SK-N-SH (cell line): ENCODE measurements around the gene EMILIN2. TPM values are rescaled to one million over a fixed set of nuclear protein-coding genes. Genes with fewer than 3 reads are reported as not detected.

Experiments used
- CTCF ChIA-PET: fragments of 300-600, 350-600 bp; formaldehyde crosslinking; extraction: SDS; loops from one replicate; lab custom pipeline; 2021; lab: Yijun Ruan, JAX
- POLR2A ChIA-PET: fragments of 350-600 bp; sonication (Branson Sonifier 250); formaldehyde crosslinking; extraction: SDS; loops from one replicate; lab custom pipeline; 2020; ENCODE audit warnings: antibody characterized with exemption, inconsistent platforms; lab: Yijun Ruan, JAX
- DNase-seq: peaks from one replicate; pipeline ENCODE4 v3.0.0; 2012
- H2AFZ ChIP-seq: fragments of 200-600 bp; sonication (generic); 2 replicates; pipeline ENCODE4 v1.8.1; 2016; ENCODE audit warnings: antibody characterized with exemption, mild to moderate bottlenecking, low read depth
- H3F3A ChIP-seq: fragments of 200-600 bp; sonication (generic); replicated peaks from 2 replicates; pipeline ENCODE3; 2016; ENCODE audit warnings: antibody characterized with exemption, mild to moderate bottlenecking; ENCODE audit not compliant: insufficient read depth
- H3K27ac ChIP-seq, 2 experiments: fragments of 200-500 bp in 1 of 2; fragments of 200-600 bp in 1 of 2; sonication (Bioruptor generic) in 1 of 2; sonication (generic), shearing (Covaris generic) in 1 of 2; 2 replicates each; pipeline versions ENCODE4 v1.5.1 to v1.6.1; 2014 to 2016; ENCODE audit warnings: low read depth in 2 of 2, inconsistent platforms in 1 of 2, low read length in 1 of 2, mild to moderate bottlenecking in 1 of 2, mixed read lengths in 1 of 2
- H3K27me3 ChIP-seq: fragments of 200-600 bp; sonication (generic), shearing (Covaris generic); 2 replicates; pipeline ENCODE4 v1.6.1; 2016; ENCODE audit warnings: mixed run types; ENCODE audit not compliant: insufficient read depth
- H3K36me3 ChIP-seq, 2 experiments: fragments of 200-500 bp in 1 of 2; fragments of 200-600 bp in 1 of 2; sonication (Bioruptor generic) in 1 of 2; sonication (generic) in 1 of 2; replicated peaks in 1 of 2; 2 replicates each; pipeline versions ENCODE3 to v1.5.1; 2014 to 2016; ENCODE audit warnings: low read length in 1 of 2, mild to moderate bottlenecking in 1 of 2; ENCODE audit not compliant: insufficient read depth in 2 of 2, control insufficient read depth in 1 of 2
- H3K4me1 ChIP-seq, 2 experiments: fragments of 200-500 bp in 1 of 2; fragments of 200-600 bp in 1 of 2; sonication (Bioruptor generic) in 1 of 2; sonication (generic), shearing (Covaris generic) in 1 of 2; 2 replicates each; pipeline versions ENCODE4 v1.5.1 to v1.6.1; 2014 to 2016; ENCODE audit warnings: low read depth in 1 of 2, low read length in 1 of 2, mixed run types in 1 of 2; ENCODE audit not compliant: insufficient read depth in 2 of 2, control insufficient read depth in 1 of 2
- H3K4me2 ChIP-seq: fragments of 200-600 bp; sonication (generic), shearing (Covaris generic); 2 replicates; pipeline ENCODE4 v1.6.1; 2017; ENCODE audit warnings: mixed run types
- H3K4me3 ChIP-seq, 2 experiments: fragments of 200-500 bp in 1 of 2; fragments of 200-600 bp in 1 of 2; sonication (Bioruptor generic) in 1 of 2; sonication (generic), shearing (Covaris generic) in 1 of 2; 2 replicates each; pipeline versions ENCODE4 v1.5.1 to v1.8.1; 2014 to 2016; ENCODE audit warnings: low read depth in 2 of 2, inconsistent platforms in 1 of 2, low read length in 1 of 2, mild to moderate bottlenecking in 1 of 2, mixed read lengths in 1 of 2, moderate library complexity in 1 of 2
- H3K79me2 ChIP-seq: fragments of 200-600 bp; sonication (generic); 2 replicates; pipeline ENCODE4 v1.8.1; 2017; ENCODE audit warnings: mild to moderate bottlenecking; ENCODE audit not compliant: insufficient read depth
- H3K9ac ChIP-seq: fragments of 200-600 bp; sonication (generic); 2 replicates; pipeline ENCODE4 v1.6.1; 2017; ENCODE audit warnings: mixed run types
- H3K9me2 ChIP-seq: fragments of 200-600 bp; sonication (generic); 2 replicates; pipeline ENCODE4 v1.6.1; 2017; ENCODE audit warnings: mixed run types
- H3K9me3 ChIP-seq: fragments of 200-600 bp; sonication (generic); 2 replicates; pipeline ENCODE4 v1.6.1; 2017; ENCODE audit warnings: mixed run types, mild to moderate bottlenecking, moderate library complexity
- H4K20me1 ChIP-seq: fragments of 200-600 bp; sonication (generic); 2 replicates; pipeline ENCODE4 v1.6.1; 2017; ENCODE audit warnings: mild to moderate bottlenecking, mixed run types; ENCODE audit not compliant: insufficient read depth
- EP300 ChIP-seq, 2 experiments: IDR thresholded peaks; 2 replicates each; pipeline versions ENCODE4 v1.4.0 to v1.6.1; 2012; ENCODE audit warnings: borderline replicate concordance in 1 of 2, low read depth in 1 of 2, low read length in 1 of 2
- FOXM1 ChIP-seq: IDR thresholded peaks from 2 replicates; pipeline ENCODE4 v1.4.0; 2012; ENCODE audit warnings: low read depth, mild to moderate bottlenecking
- GATA2 ChIP-seq: sonication (generic); formaldehyde crosslinking; IDR thresholded peaks from 2 replicates; pipeline ENCODE4 v1.5.0; 2020; ENCODE audit warnings: mild to moderate bottlenecking, missing genetic modification reagents
- MXI1 ChIP-seq: IDR thresholded peaks from 2 replicates; pipeline ENCODE4 v1.6.1; 2012; ENCODE audit warnings: mild to moderate bottlenecking, low read depth, low read length, improper control_type of control experiment
- POLR2AphosphoS5 ChIP-seq: IDR thresholded peaks from 2 replicates; pipeline ENCODE4 v1.6.1; 2012; ENCODE audit warnings: low read depth, low read length
- RAD21 ChIP-seq: IDR thresholded peaks from 2 replicates; pipeline ENCODE4 v1.6.1; 2012; ENCODE audit warnings: mild to moderate bottlenecking, low read length
- RXRA ChIP-seq: IDR thresholded peaks from 2 replicates; pipeline ENCODE4 v1.4.0; 2012; ENCODE audit warnings: low read depth, mild to moderate bottlenecking, borderline replicate concordance
- SIN3A ChIP-seq: IDR thresholded peaks from 2 replicates; pipeline ENCODE4 v1.6.1; 2012; ENCODE audit warnings: low read depth, mild to moderate bottlenecking, low read length, moderate library complexity, borderline replicate concordance
- SMC3 ChIP-seq: IDR thresholded peaks from 2 replicates; pipeline ENCODE4 v1.6.1; 2012; ENCODE audit warnings: low read depth, low read length, improper control_type of control experiment
- TAF1 ChIP-seq: IDR thresholded peaks from 2 replicates; pipeline ENCODE4 v1.6.1; 2012; ENCODE audit warnings: low read depth, mild to moderate bottlenecking, low read length, moderate library complexity, borderline replicate concordance
- TEAD4 ChIP-seq: IDR thresholded peaks from 2 replicates; pipeline ENCODE4 v1.4.0; 2012; ENCODE audit warnings: mild to moderate bottlenecking, borderline replicate concordance; ENCODE audit not compliant: insufficient read depth
- WGBS: methylation state at CpG from one replicate; pipeline ENCODE4 v1.1.6; 2017; ENCODE audit warnings: low lambda C conversion rate; 5-methylcytosine and 5-hydroxymethylcytosine counted together
- polyA plus RNA-seq, 3 experiments: library from polyadenylated mRNA; depleted of rRNA; stranded (reverse); fragments of >200 nt; gene quantifications; 2 replicates each; pipeline ENCODE4 v1.2.3, GENCODE V29; 2012
- TF ChIP-seq, protein P1 (sequence below): IDR thresholded peaks from 2 replicates; pipeline ENCODE4 v1.4.0; 2012; ENCODE audit warnings: low read depth
- TF ChIP-seq, protein P2 (sequence below): fragments of 150-350 bp; IDR thresholded peaks from 2 replicates; pipeline ENCODE4 v1.6.1; 2017; ENCODE audit warnings: antibody characterized with exemption, low read length, low read depth, borderline replicate concordance
- TF ChIP-seq, protein P3 (sequence below): IDR thresholded peaks from 2 replicates; pipeline ENCODE4 v1.4.0; 2012; ENCODE audit warnings: low read depth, borderline replicate concordance
- TF ChIP-seq, protein P4 (sequence below): IDR thresholded peaks from 2 replicates; pipeline ENCODE4; 2012

Gene EMILIN2
- polyA plus RNA-seq, 1 of the 3 experiments (the other 2 are of a cell fraction): 1.4 TPM

GRCh38 chr18:2910261-2910660 is 63.5 kb downstream of the EMILIN2 start:
- no peak overlapping the region for H3K27ac ChIP-seq
- WGBS: 100% methylated on average over 1 of the region's 10 CpGs
- no peaks in the 10 kb centered on the region for H3F3A ChIP-seq
- no peaks in the 10 kb centered on the region; the same call in 1 of the 2 replicates for H3K27me3 ChIP-seq
- no peak overlapping the region for H3K4me2 ChIP-seq
- TF ChIP-seq SMC3 (no peak), TAF1 (no peak), RXRA (no peak), POLR2AphosphoS5 (no peak), RAD21 (no peak), TEAD4 (no peak), GATA2 (CRISPR knock-in tag) (no peak), EP300 (IDR thresholded peaks at IDR 0.05; ENCODE audit: borderline replicate concordance in 1 of 2, low read depth in 1 of 2, low read length in 1 of 2) (no peak), FOXM1 (no peak), MXI1 (no peak), SIN3A (no peak)
- TF ChIP-seq, protein P1, sequence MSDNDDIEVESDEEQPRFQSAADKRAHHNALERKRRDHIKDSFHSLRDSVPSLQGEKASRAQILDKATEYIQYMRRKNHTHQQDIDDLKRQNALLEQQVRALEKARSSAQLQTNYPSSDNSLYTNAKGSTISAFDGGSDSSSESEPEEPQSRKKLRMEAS: no peak
- TF ChIP-seq, protein P2, sequence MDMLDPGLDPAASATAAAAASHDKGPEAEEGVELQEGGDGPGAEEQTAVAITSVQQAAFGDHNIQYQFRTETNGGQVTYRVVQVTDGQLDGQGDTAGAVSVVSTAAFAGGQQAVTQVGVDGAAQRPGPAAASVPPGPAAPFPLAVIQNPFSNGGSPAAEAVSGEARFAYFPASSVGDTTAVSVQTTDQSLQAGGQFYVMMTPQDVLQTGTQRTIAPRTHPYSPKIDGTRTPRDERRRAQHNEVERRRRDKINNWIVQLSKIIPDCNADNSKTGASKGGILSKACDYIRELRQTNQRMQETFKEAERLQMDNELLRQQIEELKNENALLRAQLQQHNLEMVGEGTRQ: no peak
- TF ChIP-seq, protein P3, sequence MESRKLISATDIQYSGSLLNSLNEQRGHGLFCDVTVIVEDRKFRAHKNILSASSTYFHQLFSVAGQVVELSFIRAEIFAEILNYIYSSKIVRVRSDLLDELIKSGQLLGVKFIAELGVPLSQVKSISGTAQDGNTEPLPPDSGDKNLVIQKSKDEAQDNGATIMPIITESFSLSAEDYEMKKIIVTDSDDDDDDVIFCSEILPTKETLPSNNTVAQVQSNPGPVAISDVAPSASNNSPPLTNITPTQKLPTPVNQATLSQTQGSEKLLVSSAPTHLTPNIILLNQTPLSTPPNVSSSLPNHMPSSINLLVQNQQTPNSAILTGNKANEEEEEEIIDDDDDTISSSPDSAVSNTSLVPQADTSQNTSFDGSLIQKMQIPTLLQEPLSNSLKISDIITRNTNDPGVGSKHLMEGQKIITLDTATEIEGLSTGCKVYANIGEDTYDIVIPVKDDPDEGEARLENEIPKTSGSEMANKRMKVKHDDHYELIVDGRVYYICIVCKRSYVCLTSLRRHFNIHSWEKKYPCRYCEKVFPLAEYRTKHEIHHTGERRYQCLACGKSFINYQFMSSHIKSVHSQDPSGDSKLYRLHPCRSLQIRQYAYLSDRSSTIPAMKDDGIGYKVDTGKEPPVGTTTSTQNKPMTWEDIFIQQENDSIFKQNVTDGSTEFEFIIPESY: no peak
- TF ChIP-seq, protein P4, sequence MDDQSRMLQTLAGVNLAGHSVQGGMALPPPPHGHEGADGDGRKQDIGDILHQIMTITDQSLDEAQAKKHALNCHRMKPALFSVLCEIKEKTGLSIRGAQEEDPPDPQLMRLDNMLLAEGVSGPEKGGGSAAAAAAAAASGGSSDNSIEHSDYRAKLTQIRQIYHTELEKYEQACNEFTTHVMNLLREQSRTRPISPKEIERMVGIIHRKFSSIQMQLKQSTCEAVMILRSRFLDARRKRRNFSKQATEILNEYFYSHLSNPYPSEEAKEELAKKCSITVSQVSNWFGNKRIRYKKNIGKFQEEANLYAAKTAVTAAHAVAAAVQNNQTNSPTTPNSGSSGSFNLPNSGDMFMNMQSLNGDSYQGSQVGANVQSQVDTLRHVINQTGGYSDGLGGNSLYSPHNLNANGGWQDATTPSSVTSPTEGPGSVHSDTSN: no peak
- no peaks in the 10 kb centered on the region for H4K20me1 ChIP-seq
- H3K9ac ChIP-seq: no peak overlapping the region
- H3K9me3 ChIP-seq: no peaks in the 10 kb centered on the region
- POLR2A ChIA-PET: no interaction called here
- no peak for DNase-seq
- H3K36me3 ChIP-seq: peaks cover 0 to 23% of the 10 kb centered on the region in 2 experiments
- H3K9me2 ChIP-seq: no peaks in the 10 kb centered on the region
- no peak overlapping the region for H2AFZ ChIP-seq
- H3K79me2 ChIP-seq: no peaks in the 10 kb centered on the region
- H3K4me3 ChIP-seq: no peak overlapping the region
- H3K4me1 ChIP-seq: peaks cover 0 to 7% of the 10 kb centered on the region in 2 experiments; a peak in 1 of 4 replicates
- CTCF ChIA-PET: no interaction called here
